ENCODE data around the gene KCNQ2. TPM values are rescaled to one million over a fixed set of nuclear protein-coding genes. Genes with fewer than 3 reads are reported as not detected.

KCNQ2 gene
- total and polyA plus RNA-seq, 7 donors = 0.01 to 2.8 (median 0.15) TPM; not detected in 1

GRCh38 chr20:63409066-63409833, 63.2 kb downstream of the KCNQ2 start:
- no peak for TF ChIP-seq CTCF (IDR thresholded peaks at IDR 0.05)
- Histone ChIP-seq H3K27ac (no peak overlapping the region), H3K4me1 (no peaks in the 10 kb centered on the region), H3K4me3 (no peak overlapping the region), H3K27me3 (ENCODE audit: insufficient read depth in 3 of 3, low read length in 2 of 3) (peaks cover 0 to 68% (median 8%) of the 10 kb centered on the region in 3 donors), H3K9me3 (no peaks in the 10 kb centered on the region), H3K36me3 (ENCODE audit: insufficient read depth in 1 of 2, low read depth in 1 of 2) (no peaks in the 10 kb centered on the region)
- intact Hi-C loops (cut with DNase I) = no loop called here
- 63 to 76% (median 71%) methylated on average over 21 of the region's 21 CpGs for WGBS, 3 donors
- DNase-seq = no peak
- no peak for ATAC-seq

GRCh38 chr20:63408684-63409046, 63.8 kb downstream of the KCNQ2 start:
- H3K36me3 ChIP-seq (ENCODE audit: insufficient read depth in 1 of 2, low read depth in 1 of 2) = no peaks in the 10 kb centered on the region
- 67 to 75% (median 73%) methylated on average over 21 of the region's 21 CpGs for WGBS, 3 donors
- no peak overlapping the region for H3K27ac ChIP-seq
- DNase-seq = no peak
- peaks cover 0 to 67% (median 5%) of the 10 kb centered on the region in 3 donors for H3K27me3 ChIP-seq (ENCODE audit: insufficient read depth in 3 of 3, low read length in 2 of 3)
- H3K4me1 ChIP-seq = no peaks in the 10 kb centered on the region
- intact Hi-C loops (cut with DNase I) = no loop called here
- no peak overlapping the region for H3K4me3 ChIP-seq
- no peaks in the 10 kb centered on the region for H3K9me3 ChIP-seq
- ATAC-seq = no peak
- no peak for TF ChIP-seq CTCF (IDR thresholded peaks at IDR 0.05)

- no peak overlapping the region for H3K27ac ChIP-seq
- ATAC-seq (no peak), DNase-seq (no peak)
- H3K27me3 ChIP-seq (ENCODE audit: insufficient read depth in 3 of 3, low read length in 2 of 3) = peaks cover 0 to 67% (median 5%) of the 10 kb centered on the region in 3 donors
- TF ChIP-seq CTCF (IDR thresholded peaks at IDR 0.05) = no peak
- H3K4me3 ChIP-seq = no peak overlapping the region
- intact Hi-C loops (cut with DNase I) = no loop called here
- H3K36me3 ChIP-seq (ENCODE audit: insufficient read depth in 1 of 2, low read depth in 1 of 2) = no peaks in the 10 kb centered on the region
- H3K9me3 ChIP-seq = no peaks in the 10 kb centered on the region
- H3K4me1 ChIP-seq = no peaks in the 10 kb centered on the region
- 79 to 89% (median 83%) methylated on average over 24 to 27 of the region's 27 CpGs for WGBS, 3 donors
These were observed 64.3 kb downstream of the KCNQ2 start for GRCh38 chr20:63407928-63408683.

- Histone ChIP-seq H3K36me3 (ENCODE audit: insufficient read depth in 1 of 2, low read depth in 1 of 2) (no peaks in the 10 kb centered on the region), H3K4me3 (no peak overlapping the region), H3K27me3 (ENCODE audit: insufficient read depth in 3 of 3, low read length in 2 of 3) (peaks cover 0 to 66% (median 5%) of the 10 kb centered on the region in 3 donors), H3K27ac (no peak overlapping the region), H3K9me3 (no peaks in the 10 kb centered on the region), H3K4me1 (no peaks in the 10 kb centered on the region)
- no peak for DNase-seq
- intact Hi-C loops (cut with DNase I) = no loop called here
- ATAC-seq = no peak
- no peak for TF ChIP-seq CTCF (IDR thresholded peaks at IDR 0.05)
- WGBS, 3 donors = 89 to 91% (median 90%) methylated on average over 36 to 60 of the region's 60 CpGs
These were observed 65.7 kb downstream of the KCNQ2 start for GRCh38 chr20:63406617-63407245.
